SIG-M5 (cell line): ENCODE measurements around the gene AICDA.

ENCODE experiments used
- DNase-seq: peaks from one replicate; lab custom pipeline; 2025; lab: John Stamatoyannopoulos, UW

Gene AICDA

DNA sequence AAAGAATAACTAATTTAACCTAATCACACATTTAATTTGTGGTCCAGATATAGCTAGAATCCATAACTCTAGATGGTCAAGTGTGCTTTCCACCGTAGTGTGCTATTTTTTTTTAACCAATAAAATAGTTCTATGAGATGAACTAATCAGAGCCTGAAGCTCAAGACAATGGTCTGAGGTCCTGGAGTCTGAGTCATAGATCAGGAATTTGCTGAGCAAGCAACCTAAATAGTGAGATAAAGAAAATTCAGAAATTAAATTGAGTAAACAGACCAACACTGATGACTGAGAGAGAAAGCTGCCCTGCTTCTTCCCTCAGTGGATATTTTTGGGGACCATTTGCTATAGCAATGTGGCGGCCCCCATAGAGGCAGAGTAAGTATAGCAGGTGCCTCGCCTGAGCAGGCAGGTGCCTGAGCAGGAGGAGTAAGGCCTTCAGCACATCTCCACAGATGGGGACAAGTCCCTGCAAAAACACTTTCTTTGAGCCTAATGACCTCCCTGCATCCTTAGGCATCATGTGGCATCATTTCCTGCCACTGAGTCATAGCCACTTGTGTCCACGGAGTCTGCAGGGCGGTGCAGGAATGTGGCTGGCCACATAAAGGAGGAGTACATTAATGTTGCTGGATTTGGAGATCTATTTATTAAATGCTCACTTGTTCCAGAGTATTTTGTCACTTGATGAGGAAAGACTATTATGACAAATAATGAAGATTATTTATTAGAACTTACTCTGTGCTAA lies 58.0 kb downstream of the AICDA start:
- no peak for DNase-seq

DNA sequence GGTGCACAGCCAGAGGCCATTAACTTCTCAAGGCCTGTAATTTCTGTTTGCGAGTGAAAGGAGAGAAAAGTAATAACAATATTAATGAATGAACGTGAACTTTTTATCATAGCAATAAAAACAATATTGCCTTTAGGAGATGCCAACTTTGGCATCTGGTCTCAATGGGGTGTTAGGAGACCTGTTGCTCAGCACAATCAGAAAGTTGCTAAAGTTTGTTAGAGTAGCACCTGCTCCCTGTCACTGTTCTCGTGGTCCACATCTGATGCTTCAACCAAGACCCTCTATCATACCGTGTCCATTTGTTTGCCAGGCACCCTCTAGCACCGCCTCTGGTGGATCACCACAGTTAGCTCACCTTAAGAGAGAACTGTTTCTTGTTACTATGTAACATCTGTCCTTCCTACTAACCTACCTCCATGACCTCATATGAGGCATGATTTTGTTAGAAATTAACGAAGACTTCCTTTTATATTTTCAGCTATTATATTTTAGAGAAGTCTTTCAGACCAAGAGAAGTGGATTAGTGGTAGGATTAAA lies 59.5 kb downstream of the AICDA start:
- DNase-seq: no peak
